ENCODE results near the gene KIRREL2. TPM values are rescaled to one million over a fixed set of nuclear protein-coding genes. Genes with fewer than 3 reads are reported as not detected.

Gene KIRREL2
- total RNA-seq, 1 experiment from 2014 or later = 3.1 TPM

- Histone ChIP-seq H3K4me2 (ENCODE audit: insufficient read depth, insufficient read length, low read length) (no peak overlapping the region), H3K9ac (ENCODE audit: extremely low read depth, insufficient read length, low read length) (no peak overlapping the region), H2AFZ (ENCODE audit: low read length) (no peak overlapping the region), H3K14ac (ENCODE audit: insufficient read depth, low read length) (peak overlapping the region; percentile 59; the same call in 1 of the 2 replicates), H3K23me2 (ENCODE audit: insufficient read length, low read depth, low read length, poor library complexity, severe bottlenecking) (no peaks in the 10 kb centered on the region), H4K5ac (ENCODE audit: insufficient read length, low read depth, low read length) (no peak overlapping the region), H2BK120ac (ENCODE audit: low read depth, low read length, poor library complexity, severe bottlenecking) (no peak overlapping the region), H2BK15ac (ENCODE audit: low read depth, low read length) (no peak overlapping the region), H3K9me3 (ENCODE audit: control insufficient read depth, low read depth, low read length) (no peaks in the 10 kb centered on the region), H3K27ac (ENCODE audit: insufficient read length, low read depth, low read length) (no peak overlapping the region), H3K79me1 (ENCODE audit: insufficient read depth, low read depth, low read length, poor library complexity, severe bottlenecking) (no peaks in the 10 kb centered on the region), H3K18ac (ENCODE audit: insufficient read length, low read depth, low read length) (no peak overlapping the region), H4K8ac (replicated peaks; ENCODE audit: insufficient read length, low read depth, low read length) (no peak overlapping the region), H2AK5ac (ENCODE audit: insufficient read length, low read length) (no peak overlapping the region), H4K91ac (ENCODE audit: insufficient read length, low read depth, low read length) (no peak overlapping the region), H3K56ac (ENCODE audit: insufficient read length, low read depth, low read length) (no peak overlapping the region), H2BK5ac (ENCODE audit: insufficient read length, low read length) (no peak overlapping the region), H3K4me1 (ENCODE audit: insufficient read depth, low read length) (peaks cover 2% of the 10 kb centered on the region; the same call in 1 of the 2 replicates), H3K4ac (ENCODE audit: low read depth, low read length) (no peak overlapping the region), H2BK12ac (ENCODE audit: insufficient read length, low read depth, low read length) (no peak overlapping the region), H2BK20ac (ENCODE audit: low read depth, low read length, poor library complexity, severe bottlenecking) (no peak overlapping the region), H3K27me3 (ENCODE audit: insufficient read depth, low read length) (no peaks in the 10 kb centered on the region), H3K79me2 (ENCODE audit: insufficient read depth, low read length) (no peaks in the 10 kb centered on the region), H3K23ac (ENCODE audit: insufficient read length, low read depth, low read length) (no peak overlapping the region), H4K20me1 (ENCODE audit: control insufficient read depth, insufficient read depth, insufficient read length) (no peaks in the 10 kb centered on the region), H3T11ph (ENCODE audit: low read length) (no peak overlapping the region)
- H3K9me3 Mint-ChIP-seq = no peaks in the 10 kb centered on the region; a peak in 1 of 5 replicates
- H3K27ac Mint-ChIP-seq = no peak overlapping the region
- no peak for DNase-seq
- no peaks in the 10 kb centered on the region for H3K36me3 Mint-ChIP-seq (ENCODE audit: insufficient read depth in 1 of 3, low read depth in 3 of 3)
- peak overlapping the region in 1 of 2 experiments; percentile 8; a peak in 1 of 5 replicates for H3K4me3 Mint-ChIP-seq
- H3K27me3 Mint-ChIP-seq (ENCODE audit: low read depth) = no peaks in the 10 kb centered on the region; the same call in 1 of the 2 replicates
- no peak for TF ChIP-seq CTCF (conservative IDR thresholded peaks at IDR 0.05)
- WGBS (ENCODE audit: extremely low coverage, insufficient read length, low lambda C conversion rate) = no CpG with 5 or more reads among the region's 10 CpGs
- peaks cover 4 to 23% of the 10 kb centered on the region in 2 experiments for H3K4me1 Mint-ChIP-seq
Measured at GRCh38 chr19:35908973-35909683, 52.4 kb downstream of the KIRREL2 start.
